H1 (cell line): Measurements from ENCODE around the gene HOXB9. TPM values are rescaled to one million over a fixed set of nuclear protein-coding genes. Genes with fewer than 3 reads are reported as not detected.

Experiments
- polyA plus RNA-seq, 7 experiments: library from polyadenylated mRNA; depleted of rRNA in 3 of 7; stranded (reverse) in 5 of 7; unstranded in 2 of 7; fragments of >200 nt in 5 of 7; fragments of 200-250 nt in 2 of 7; gene quantifications; 1 replicate in 5 of 7; 2 replicates in 1 of 7; 4 replicates in 1 of 7; pipeline versions ENCODE4 v1.2.1 to v1.2.3, GENCODE V29; 2011 to 2013; ENCODE audit warnings: missing spikeins in 2 of 7, mixed read lengths in 2 of 7
- total RNA-seq: library from RNA; stranded (reverse); fragmentation: NEBNext Ultra II Directional; extraction: Animal tissue kit (Norgen Biotek cat#: 25700); gene quantifications from 2 replicates; pipeline ENCODE4 v1.2.1, GENCODE V29; 2021
- TF ChIP-seq, protein P1 (sequence below): fragments of 300-600 bp; sonication (generic); IDR thresholded peaks from 2 replicates; pipeline ENCODE4 v1.7.1; 2012; ENCODE audit warnings: low read length, moderate library complexity, mild to moderate bottlenecking, inconsistent platforms; ENCODE audit not compliant: insufficient replicate concordance

Gene HOXB9
- total and polyA plus RNA-seq, 2 of the 8 experiments (the other 6 are each of a cell fraction or from before 2014, with no cell fraction given) = not detected

DNA sequence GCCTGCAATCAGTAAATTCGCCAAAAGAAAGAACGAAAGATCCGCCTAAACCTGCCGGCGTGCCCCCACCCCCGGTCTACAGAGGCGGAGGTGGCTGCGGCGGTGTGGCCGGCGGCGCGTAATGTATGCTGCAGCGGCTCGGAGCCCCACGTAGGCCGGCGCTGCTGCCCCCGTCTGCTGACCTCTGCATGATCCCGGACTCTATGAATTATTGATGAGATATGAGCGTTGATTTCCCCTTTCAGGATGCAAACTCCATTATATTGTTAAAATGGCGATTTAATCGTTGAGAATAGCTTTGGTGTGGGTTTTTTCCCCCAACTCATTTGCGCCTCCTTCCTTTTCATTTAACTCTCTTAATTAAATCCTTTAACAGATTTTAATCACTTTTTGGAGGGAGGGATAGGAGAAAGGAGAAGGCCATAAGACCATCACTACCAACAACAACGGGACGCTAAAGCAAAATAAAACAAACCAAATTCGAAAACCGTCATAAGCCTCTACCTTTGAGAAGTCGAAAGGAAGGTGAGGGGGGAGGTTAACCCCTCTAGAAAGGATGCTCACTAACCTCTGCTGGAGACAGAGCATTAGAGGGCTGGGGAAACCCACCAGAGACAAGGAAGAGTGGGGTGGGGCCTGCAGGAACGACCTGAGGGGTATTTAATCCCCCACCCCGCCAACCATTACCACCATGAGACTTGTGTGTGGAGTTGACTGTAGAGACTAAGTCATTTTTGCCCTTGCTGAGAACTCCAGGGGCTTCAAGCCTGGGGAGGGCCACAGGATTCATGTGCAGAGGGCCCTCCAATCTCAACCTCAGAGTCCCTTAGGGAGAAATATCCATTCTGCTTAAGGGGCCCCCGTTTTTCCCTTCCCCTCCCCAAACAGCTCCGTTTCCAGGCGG, 39.6 kb downstream of the HOXB9 start (continued):
- TF ChIP-seq, protein P1, sequence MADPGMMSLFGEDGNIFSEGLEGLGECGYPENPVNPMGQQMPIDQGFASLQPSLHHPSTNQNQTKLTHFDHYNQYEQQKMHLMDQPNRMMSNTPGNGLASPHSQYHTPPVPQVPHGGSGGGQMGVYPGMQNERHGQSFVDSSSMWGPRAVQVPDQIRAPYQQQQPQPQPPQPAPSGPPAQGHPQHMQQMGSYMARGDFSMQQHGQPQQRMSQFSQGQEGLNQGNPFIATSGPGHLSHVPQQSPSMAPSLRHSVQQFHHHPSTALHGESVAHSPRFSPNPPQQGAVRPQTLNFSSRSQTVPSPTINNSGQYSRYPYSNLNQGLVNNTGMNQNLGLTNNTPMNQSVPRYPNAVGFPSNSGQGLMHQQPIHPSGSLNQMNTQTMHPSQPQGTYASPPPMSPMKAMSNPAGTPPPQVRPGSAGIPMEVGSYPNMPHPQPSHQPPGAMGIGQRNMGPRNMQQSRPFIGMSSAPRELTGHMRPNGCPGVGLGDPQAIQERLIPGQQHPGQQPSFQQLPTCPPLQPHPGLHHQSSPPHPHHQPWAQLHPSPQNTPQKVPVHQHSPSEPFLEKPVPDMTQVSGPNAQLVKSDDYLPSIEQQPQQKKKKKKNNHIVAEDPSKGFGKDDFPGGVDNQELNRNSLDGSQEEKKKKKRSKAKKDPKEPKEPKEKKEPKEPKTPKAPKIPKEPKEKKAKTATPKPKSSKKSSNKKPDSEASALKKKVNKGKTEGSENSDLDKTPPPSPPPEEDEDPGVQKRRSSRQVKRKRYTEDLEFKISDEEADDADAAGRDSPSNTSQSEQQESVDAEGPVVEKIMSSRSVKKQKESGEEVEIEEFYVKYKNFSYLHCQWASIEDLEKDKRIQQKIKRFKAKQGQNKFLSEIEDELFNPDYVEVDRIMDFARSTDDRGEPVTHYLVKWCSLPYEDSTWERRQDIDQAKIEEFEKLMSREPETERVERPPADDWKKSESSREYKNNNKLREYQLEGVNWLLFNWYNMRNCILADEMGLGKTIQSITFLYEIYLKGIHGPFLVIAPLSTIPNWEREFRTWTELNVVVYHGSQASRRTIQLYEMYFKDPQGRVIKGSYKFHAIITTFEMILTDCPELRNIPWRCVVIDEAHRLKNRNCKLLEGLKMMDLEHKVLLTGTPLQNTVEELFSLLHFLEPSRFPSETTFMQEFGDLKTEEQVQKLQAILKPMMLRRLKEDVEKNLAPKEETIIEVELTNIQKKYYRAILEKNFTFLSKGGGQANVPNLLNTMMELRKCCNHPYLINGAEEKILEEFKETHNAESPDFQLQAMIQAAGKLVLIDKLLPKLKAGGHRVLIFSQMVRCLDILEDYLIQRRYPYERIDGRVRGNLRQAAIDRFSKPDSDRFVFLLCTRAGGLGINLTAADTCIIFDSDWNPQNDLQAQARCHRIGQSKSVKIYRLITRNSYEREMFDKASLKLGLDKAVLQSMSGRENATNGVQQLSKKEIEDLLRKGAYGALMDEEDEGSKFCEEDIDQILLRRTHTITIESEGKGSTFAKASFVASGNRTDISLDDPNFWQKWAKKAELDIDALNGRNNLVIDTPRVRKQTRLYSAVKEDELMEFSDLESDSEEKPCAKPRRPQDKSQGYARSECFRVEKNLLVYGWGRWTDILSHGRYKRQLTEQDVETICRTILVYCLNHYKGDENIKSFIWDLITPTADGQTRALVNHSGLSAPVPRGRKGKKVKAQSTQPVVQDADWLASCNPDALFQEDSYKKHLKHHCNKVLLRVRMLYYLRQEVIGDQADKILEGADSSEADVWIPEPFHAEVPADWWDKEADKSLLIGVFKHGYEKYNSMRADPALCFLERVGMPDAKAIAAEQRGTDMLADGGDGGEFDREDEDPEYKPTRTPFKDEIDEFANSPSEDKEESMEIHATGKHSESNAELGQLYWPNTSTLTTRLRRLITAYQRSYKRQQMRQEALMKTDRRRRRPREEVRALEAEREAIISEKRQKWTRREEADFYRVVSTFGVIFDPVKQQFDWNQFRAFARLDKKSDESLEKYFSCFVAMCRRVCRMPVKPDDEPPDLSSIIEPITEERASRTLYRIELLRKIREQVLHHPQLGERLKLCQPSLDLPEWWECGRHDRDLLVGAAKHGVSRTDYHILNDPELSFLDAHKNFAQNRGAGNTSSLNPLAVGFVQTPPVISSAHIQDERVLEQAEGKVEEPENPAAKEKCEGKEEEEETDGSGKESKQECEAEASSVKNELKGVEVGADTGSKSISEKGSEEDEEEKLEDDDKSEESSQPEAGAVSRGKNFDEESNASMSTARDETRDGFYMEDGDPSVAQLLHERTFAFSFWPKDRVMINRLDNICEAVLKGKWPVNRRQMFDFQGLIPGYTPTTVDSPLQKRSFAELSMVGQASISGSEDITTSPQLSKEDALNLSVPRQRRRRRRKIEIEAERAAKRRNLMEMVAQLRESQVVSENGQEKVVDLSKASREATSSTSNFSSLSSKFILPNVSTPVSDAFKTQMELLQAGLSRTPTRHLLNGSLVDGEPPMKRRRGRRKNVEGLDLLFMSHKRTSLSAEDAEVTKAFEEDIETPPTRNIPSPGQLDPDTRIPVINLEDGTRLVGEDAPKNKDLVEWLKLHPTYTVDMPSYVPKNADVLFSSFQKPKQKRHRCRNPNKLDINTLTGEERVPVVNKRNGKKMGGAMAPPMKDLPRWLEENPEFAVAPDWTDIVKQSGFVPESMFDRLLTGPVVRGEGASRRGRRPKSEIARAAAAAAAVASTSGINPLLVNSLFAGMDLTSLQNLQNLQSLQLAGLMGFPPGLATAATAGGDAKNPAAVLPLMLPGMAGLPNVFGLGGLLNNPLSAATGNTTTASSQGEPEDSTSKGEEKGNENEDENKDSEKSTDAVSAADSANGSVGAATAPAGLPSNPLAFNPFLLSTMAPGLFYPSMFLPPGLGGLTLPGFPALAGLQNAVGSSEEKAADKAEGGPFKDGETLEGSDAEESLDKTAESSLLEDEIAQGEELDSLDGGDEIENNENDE = no peak
